OCI-LY1 (cell line): ENCODE data around the gene GRB2.

ENCODE experiments used
- EZH2 ChIP-seq: fragments of 200-600 bp; sonication (generic), shearing (Covaris generic); IDR thresholded peaks from 2 replicates; pipeline ENCODE4 v1.8.0; 2017; ENCODE audit warnings: borderline replicate concordance, mixed run types, mild to moderate bottlenecking, antibody characterized with exemption, low read length, moderate library complexity, mixed read lengths
- TF ChIP-seq, protein P1 (sequence below): fragments of 200-600 bp; sonication (generic), shearing (Covaris generic); IDR thresholded peaks from 2 replicates; pipeline ENCODE4 v1.5.1; 2017; ENCODE audit warnings: mild to moderate bottlenecking, antibody characterized with exemption, low read length, moderate library complexity, mixed read lengths

DNA sequence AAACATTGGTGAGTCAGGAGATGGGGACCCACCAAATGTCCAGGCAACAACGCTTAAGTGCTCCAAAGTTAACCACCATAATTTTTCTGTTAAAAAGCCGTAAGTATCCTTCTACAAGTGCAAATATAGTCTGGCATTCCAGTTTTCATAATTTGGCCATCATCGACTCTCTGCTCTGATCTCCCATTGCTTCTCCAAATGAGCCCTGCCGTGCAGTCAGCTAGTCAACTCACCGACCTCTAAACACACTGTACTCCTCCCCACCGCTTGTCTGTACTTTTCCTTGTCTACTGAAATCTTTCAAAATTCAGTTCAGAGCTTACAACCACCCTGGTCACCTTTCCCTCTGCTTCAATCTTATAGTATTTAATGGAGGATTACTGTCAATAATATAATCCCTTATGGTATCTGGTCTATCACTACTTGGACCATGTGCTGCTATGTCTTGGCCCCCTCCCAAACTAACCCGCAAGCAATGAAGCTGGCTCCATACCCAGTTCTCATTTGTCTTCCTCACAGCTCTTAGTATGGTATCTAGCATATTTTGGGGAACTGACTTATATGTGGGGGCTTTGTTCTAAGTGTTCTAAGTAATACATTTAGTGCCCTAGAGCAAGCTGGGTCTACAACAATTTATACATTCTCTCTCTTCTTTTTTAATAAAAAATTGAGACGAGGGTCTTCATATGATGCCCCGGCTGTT lies 63.5 kb downstream of the GRB2 start:
- TF ChIP-seq, protein P1, sequence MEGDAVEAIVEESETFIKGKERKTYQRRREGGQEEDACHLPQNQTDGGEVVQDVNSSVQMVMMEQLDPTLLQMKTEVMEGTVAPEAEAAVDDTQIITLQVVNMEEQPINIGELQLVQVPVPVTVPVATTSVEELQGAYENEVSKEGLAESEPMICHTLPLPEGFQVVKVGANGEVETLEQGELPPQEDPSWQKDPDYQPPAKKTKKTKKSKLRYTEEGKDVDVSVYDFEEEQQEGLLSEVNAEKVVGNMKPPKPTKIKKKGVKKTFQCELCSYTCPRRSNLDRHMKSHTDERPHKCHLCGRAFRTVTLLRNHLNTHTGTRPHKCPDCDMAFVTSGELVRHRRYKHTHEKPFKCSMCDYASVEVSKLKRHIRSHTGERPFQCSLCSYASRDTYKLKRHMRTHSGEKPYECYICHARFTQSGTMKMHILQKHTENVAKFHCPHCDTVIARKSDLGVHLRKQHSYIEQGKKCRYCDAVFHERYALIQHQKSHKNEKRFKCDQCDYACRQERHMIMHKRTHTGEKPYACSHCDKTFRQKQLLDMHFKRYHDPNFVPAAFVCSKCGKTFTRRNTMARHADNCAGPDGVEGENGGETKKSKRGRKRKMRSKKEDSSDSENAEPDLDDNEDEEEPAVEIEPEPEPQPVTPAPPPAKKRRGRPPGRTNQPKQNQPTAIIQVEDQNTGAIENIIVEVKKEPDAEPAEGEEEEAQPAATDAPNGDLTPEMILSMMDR: no peak
- TF ChIP-seq EZH2: no peak
